Measurements from ENCODE around the gene CDK9.

- TF ChIP-seq CTCF (IDR thresholded peaks at IDR 0.05), result no peak
- peak in 1 of 2 donors; percentile 18 for TF ChIP-seq POLR2A (IDR thresholded peaks at IDR 0.05)
Measured at GRCh38 chr9:127813686-127814226, 27.9 kb downstream of the CDK9 start.

All from heart left ventricle (tissue), 13 donors.